GM19452 (cell line): ENCODE measurements around the gene LEFTY2.
"Not testable (repeated sequence)": the region's sequence is repeated elsewhere in the genome, so short reads cannot be mapped to it uniquely, and the experiment has no call there.

ENCODE experiments used
- ATAC-seq: cut with Tn5 transposase; IDR thresholded peaks from one replicate; pipeline ENCODE4 v1.9.1; 2021; ENCODE audit not compliant: unreplicated experiment

The LEFTY2 gene

DNA sequence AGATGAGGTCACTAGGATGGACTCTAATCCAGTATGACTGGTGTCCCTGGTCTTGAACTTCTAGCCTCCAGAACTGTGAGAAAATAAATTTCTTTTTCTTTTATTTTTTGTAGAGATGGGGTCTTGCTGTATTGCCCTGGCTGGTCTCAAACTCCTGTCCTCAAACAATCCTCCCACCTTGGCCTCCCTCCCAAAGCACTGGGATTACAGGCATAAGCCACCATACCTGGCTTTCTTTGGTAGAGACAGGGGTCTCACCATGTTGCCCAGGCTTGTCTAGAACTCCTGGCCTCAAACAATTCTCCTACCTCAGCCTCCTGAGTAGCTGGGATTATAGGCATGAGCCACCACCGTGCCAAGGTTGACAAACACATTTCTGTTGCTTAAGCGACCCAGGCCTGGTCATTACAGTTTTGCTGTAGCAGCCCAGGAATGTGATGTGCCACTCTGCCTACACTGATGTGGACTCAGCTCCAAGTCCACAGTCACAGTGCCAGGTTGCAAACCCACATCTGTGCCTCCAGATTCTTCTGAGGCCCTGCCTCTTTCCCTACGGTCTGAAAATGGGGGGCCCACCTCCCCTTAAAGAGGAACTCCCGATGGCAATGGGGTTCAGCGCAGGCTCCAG lies 32.9 kb downstream of the LEFTY2 start:
- ATAC-seq = no peak

DNA sequence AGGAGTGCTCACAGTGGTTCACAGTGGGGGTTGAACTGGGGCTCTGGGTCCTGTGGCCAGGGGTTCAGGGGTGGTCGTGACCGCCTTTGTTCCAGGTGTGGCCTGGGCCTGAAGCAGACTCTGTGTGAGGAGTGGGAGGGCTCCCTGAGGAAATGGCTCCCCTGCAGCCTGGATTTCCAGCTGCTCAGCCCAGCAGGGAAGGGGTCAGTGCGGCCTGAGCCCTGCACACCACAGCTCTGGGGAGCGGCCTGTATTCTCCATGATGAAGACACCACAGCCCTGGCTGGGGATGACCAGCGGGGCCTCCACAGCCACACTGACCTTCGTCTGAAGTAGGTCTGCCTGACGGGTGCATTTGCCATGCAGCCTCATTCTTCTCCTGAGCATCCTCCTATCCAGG lies 33.7 kb downstream of the LEFTY2 start:
- ATAC-seq = no peak

DNA sequence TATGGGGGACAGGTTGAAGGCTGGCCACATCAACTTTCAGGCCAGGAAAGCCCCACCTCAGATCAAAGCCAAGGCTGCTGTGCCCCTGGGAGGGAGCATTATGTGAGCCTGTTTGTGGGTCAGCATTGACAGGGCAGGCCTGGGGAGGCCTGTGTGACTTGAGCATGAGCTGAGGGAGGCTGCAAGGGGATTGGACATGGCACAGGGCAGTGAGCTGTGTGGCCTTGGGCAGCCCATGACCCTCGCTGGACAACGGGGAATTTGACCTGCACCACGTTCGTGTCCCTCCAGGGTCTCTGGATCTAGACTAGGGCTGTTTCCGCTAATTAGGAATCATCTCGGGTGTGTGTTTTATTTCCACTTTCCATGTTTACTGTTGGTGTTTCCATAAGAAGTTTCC lies 34.6 kb downstream of the LEFTY2 start:
- no peak for ATAC-seq

DNA sequence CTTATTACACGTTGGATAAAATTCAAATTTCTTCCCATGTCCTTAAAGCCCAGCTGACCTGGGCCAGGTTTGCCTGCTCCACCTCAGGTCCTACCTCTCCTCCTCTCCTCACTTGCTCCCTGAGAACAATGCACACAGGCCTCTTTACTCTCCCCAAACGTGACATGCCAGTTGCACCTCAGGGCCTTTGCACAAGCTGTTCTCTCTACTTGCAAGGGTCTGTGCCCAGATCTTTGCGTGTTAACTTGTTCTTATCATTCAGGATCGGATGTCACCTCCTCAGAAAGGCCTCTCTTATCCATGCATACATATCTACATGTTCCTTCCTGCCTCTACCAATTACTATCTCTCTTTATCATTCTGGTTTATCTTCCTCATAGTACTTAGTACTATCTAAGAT lies 37.4 kb downstream of the LEFTY2 start:
- no peak for ATAC-seq

DNA sequence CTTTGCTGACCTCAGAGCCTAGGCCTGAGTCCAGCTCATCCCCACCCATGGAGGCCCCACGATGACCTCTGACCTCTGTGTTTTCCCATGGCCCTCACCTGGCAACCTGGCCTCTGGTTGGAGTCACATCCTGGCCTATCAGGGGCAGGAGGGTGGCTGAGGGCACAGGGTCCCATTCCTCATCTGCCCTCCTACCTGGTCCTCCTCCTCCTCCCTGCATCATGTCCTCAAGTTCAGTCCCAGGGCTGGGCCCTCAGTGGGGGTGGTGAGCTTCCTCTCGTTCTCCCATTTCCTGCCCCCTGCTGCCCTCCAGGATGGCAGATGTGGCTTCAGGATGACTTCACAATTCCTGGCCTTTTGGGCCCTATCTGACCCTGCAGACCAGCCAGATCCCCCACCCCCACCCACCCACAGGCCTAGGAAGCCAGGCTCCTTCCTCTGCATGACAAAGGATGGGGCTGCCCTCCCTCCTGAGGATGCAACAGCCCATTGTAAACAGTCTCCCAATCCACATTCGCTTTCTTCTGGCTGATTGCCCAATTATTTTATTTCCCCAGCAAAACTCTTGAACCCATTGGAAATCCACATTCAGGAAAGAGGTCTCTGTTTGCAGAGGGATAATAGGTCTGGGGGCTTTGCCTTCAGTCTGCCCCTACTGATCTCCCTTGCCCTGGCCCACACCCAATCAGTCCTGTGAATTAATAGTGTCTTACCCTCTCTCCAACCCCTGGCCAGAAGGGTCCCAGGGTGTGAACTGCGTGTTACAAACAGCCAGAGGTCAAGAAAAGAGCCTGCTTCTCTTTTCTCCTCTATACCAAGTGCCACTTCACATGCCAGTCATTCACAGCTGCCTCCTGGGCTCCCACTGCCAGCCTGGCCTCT lies 41.7 kb downstream of the LEFTY2 start:
- no peak for ATAC-seq

DNA sequence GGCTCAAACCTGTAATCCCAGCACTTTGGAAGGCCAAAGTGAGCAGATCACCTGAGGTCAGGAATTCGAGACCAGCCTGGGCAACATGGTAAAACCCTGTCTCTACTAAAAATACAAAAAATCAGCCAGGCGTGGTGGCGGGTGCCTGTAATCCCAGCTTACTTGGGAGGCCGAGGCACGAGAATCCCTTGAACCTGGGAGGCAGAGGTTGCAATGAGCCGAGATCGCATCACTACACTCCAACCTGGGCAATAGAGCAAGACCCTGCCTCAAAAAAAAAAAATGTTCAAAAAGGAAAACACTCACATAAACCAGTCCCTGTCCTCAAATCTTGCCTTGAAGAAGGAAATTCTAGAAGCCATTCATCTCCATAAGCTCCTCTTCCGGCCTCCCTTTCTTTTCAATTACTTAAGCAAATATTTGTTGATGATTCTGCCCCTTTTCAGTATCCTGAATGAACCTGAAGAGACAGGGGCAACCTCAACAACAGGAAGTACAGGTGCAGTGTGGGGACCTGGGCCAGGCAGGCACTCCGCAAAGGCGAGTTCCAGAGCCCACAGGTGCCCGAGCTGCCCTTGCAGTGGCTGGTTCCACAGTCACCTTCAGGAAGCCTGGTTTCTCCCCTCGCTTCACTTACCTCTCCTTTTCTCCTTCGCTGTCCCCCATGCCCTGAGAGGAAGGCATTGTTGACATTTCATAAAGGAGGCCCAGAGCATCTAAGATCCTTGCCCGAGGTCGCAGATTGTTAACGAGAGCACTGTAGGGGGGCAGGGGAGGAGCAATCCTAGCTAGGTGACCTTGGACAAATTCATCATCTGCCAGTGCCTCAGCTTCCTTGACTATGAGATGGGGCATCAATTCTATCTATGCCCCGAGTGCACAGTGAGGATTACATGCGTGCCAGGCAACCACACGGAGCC lies 43.2 kb downstream of the LEFTY2 start:
- no peak for ATAC-seq

DNA sequence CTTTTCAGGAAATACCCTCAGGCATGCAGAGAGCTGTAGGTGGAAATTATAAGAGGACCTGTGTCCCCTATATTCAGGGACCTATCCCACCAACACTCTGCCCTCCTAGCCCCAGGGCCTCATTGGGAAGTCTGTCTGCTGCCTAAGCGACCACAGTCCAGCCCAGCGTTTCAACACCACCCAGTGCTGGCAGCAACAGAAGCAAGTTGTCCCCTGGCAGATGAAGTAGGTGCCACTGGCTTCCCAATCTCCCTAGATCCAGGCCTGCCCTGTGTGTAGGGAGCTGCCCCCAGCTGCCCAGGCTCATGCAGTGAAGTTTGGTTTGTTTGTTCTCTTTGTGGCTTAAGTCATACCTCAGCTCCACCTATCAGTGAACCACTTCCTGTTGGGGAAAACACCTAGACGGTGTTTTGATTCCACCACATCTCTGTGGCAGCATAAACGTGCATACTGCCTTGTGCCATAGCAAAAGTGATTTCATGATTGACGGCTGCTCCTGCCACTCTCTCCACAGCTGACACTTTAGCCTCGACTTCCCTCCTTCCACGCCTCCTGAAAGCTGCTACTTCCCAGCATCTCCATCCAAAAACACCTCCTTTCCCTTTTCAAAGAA lies 44.0 kb downstream of the LEFTY2 start:
- ATAC-seq = peak; percentile 100

DNA sequence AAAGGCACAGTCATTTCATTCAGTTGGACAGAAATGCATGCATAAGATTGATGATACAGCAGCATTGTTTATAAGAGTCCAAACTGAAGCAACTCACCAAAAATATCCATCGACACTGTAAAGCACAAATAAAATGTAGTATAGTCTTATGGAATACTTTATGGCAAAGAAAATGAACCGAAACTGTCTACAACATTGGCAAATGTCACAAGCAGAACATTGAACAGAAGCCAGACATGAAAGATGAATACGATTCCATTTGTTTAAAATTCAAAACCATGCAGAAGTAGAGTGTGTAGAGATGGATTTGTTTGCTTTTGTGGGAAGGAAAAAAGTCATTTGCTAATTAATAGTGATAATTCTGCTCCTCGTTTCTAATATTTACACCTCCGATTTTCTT lies 44.5 kb downstream of the LEFTY2 start:
- ATAC-seq = no peak

DNA sequence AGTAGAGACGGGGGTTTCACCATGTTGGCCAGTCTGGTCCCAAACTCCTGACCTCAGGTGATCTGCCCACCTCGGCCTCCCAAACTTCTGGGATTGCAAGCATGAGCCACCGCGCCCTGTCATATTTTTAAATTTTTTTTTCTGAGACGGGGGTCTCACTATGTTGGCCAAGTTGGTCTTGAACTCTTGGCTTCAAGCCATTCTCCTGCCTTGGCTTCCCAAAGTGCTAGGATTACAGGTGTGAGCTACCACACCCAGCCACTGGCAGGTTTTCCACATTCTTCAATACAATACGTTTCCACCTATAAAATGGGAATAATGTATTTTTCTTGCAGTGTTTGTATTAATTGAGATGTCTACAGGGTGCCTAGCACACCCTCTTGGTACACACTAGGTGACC lies 48.7 kb downstream of the LEFTY2 start:
- no peak for ATAC-seq

DNA sequence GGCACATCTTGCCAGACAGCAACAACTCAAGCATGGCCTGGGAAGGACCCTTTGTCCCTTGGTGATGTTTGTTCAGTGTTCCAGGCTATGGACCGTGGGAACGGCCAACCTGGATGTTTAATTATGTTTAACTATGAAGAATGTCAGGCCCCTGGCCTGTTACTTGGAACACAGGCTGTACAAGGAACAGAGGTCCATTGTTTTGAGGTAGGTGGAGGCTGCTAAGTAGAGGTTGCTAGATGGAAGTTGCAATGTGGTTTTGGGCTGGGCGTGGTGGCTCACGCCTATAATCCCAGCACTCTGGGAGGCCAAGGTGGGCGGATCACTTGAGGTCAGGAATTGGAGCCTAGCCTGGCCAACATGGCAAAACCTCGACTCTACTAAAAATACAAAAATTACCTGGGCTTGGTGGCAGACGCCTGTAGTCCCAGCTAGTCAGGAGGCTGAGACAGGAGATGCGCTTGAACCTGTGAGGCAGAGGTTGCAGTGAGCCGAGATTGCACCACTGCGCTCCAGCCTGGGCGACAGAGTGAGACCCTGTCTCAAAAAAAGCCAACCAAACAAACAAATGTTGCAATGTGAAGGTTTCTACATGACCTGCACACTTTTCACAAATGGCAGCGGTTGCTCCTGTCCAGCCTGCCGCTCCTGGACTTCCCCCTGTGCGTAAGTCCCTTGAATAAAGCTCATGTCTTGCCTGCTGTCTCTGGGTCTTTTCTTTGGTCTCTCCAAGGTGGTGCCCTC lies 49.6 kb downstream of the LEFTY2 start:
- ATAC-seq = no peak

DNA sequence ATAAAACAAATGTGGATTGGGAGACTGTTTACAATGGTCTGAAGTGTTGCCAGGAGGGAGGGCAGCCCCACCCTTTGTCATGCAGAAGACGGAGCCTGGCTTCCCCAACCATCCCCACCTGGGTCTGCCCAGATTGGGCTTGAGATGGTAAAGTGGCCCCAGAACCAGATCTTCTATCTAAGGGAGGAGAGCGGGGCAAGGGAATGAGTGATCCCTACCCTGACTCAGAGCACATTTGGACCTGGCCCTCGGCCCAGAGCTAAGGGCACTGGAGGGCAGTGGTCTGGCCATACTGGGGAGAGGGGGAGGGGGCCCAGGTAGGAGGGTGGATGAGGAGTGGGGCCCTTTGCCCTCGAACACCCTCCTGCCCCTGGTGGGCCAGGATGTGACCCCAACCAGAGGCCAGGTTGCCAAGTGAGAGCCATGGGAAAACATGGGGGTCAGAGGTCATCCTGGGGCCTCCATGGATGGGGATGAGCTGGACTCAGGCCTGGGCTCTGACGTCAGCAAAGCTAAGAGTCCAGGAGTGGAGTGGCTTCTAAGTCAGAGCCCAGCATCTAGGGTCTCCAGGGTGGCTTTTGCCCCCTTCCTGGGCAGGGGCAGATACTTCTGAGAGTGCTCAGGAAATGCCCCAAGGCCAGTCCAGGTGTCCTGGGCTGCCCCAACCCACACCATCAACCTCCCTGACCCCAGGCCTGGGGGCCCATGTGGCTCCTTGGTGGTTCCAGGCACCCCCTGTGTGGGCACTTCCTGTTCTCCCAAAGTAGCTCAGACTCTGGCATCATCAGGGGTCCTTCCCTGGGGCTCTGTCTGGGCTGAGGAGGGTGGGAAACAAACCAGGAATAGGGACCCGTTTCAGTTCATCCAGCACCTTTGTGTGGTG lies 50.4 kb downstream of the LEFTY2 start:
- no peak for ATAC-seq

DNA sequence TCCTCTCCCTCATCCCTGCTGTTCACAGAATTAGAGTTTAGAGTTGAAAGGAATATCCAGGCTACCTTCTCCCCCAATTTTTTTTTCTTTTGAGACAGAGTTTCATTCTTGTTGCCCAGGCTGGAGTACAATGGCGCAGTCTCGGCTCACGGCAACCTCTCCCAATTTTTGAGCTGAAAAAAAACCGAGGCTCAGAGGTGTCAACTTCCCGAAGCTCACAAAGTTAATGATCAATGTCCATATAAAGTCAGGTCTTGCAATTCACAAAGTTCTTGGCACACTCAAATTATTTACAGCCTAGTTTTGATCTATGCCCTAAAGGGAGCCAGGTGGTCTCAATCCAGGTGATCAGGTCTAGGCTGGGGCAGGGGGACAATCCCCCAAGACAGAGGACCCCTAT lies 51.3 kb downstream of the LEFTY2 start:
- ATAC-seq = no peak

DNA sequence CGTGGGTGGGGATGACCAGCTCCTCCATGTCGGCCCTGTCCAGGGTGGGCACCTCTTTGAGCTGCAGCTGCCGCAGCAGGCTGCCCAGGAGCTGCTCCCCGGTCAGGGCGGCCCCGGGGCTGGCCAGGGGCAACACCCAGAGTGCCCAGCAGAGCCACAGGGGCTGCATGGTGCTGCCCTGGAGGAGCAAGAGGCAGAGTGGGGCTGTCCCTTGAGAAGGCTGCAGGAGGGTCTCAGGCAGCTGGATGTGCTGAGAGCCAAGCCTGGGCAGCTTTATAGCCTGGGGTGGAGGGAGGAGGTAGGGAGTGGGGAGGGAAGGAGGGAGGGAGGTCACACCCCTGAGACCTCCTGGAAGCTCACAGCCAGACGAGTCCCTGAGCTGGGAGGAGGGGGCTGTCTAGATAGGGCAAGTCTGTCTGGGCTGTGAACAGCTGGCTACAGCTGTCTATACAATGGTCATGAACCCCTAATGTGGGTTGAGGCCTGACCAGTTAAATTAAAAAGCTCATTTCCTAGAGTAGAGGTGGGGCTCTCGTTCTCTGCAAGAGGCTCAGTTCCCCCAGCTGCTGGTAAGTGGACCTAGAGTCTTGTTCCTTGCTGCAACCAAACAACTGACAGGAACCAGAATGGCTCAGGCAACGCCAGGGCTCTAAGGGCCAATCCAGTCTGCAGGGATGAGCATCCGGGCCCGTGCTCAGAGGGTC lies 52.0 kb downstream of the LEFTY2 start, which contains the start of gene LEFTY1:
TSS of gene LEFTY1 (minus strand) at position 249 of the 704 bp plus-strand sequence. CDS start at position 169, 80 bp downstream.
- ATAC-seq = no peak

DNA sequence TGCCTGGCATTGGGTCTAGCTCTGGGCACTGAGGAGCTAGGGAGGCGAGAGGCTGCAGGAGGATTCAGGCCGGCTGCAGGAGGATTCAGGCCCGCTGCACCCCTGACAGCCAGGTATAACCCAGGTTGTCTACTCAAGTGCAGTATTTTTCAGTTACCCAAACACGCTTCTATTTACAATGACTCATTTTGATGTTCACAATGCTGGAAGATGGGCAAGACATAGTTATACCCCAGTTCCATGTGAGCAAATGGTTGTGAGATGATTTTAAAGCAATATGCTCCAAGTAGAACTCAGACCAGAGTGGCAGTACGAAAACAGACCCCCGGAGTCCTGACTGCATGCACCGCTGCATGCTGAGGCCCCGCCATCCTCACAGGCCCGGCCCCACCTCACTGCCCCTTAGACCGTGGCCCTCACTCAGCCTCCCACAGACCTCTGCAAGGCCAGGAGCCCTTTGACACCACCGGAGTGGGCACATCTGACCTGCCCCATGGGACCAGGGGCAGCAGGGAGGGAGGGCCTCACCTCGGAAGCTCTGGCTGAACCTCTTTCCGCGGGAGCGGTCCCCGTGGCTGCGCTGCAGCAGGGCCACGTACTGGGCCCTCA lies 52.6 kb downstream of the LEFTY2 start:
- ATAC-seq = no peak

DNA sequence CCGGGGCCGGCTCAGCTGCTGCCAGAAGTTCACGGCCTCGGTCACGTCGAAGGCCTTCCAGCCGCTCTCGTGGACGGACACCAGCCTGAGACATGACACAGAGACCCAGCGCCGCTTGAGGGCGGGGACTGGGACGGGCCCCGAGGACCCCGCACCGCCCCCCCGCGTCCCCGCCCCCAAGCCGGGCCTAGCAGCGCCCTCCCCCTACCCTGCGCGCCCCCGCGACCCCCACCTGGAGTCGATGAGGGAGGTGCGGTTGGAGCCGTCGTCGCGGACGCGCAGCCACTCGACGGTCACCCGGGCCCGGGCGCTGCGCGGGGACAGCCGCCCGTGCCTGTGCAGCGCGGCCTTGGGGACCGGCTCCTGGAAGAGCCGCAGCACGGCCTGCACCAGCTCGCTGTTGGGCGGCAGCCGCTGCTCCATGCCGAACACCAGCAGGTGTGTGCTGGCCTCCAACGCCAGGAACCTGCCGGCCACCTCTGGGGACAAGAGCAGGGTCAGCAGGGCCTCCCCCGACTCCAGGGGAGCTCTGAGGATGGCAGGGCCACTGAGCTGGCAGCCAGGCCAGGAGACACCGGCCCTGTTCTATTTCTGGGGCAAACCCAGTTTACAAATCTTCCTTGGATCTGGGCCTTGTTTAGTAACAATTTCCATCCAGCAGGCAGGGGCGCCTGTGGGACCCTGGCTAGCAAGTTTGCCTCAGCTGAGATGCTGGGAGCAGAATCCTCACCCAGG lies 53.3 kb downstream of the LEFTY2 start:
- not testable (repeated sequence) for ATAC-seq

DNA sequence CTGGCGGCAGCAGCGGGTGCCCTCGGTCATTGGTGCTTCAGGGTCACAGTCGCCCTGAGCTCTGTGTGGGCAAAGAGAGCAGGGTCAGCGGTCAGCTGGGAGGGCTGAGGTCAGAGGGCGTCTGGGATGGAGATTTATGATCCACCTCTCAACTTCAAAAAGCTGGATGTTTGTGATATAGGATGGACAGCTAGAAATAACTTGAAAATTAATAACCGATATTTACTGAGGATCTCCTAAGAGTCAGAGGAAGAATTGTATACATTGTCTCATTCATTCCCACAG lies 54.0 kb downstream of the LEFTY2 start:
- ATAC-seq = no peak
